HepG2 (cell line): ENCODE measurements around the gene PCTP. TPM values are rescaled to one million over a fixed set of nuclear protein-coding genes. Genes with fewer than 3 reads are reported as not detected.

Experiments
- ATAC-seq: fragments of 200-7000 bp; cut with Tn5 transposase; 3 replicates; pipeline ENCODE4 v1.9.1; 2020; ENCODE audit warnings: mild to moderate bottlenecking, moderate library complexity
- BruUV-seq: library from RNA; stranded (reverse); fragments of 400-500 nt; replicated peaks from 2 replicates; lab custom pipeline; 2021; lab: Mats Ljungman, UMichigan
- CTCF ChIA-PET: fragments of 300-600 bp; formaldehyde crosslinking; extraction: SDS; loops from one replicate; lab custom pipeline; 2021; ENCODE audit warnings: low total read pairs, inconsistent platforms, low intra/inter-chr PET ratio; lab: Yijun Ruan, JAX
- POLR2A ChIA-PET: fragments of 350-600 bp; sonication (Branson Sonifier 250); formaldehyde crosslinking; loops from one replicate; lab custom pipeline; 2020; ENCODE audit warnings: antibody characterized with exemption, inconsistent platforms; lab: Yijun Ruan, JAX
- DNase-seq: peaks from one replicate; pipeline ENCODE4 v3.0.0-alpha.2; 2015; ENCODE audit warnings: low spot score
- FAIRE-seq: peaks from 3 replicates; lab custom pipeline; 2011; peaks lifted over from hg19 to GRCh38; lab: Jason Lieb, UNC
- H2AFZ ChIP-seq: one replicate; pipeline ENCODE4 v1.6.1; 2011; ENCODE audit warnings: low read length, inconsistent platforms
- H3K27ac ChIP-seq: fragments of 300-600 bp; 3 replicates; pipeline ENCODE4 v1.8.0; 2011; ENCODE audit warnings: mixed run types, mild to moderate bottlenecking, mixed read lengths, low read length, inconsistent platforms; ENCODE audit not compliant: insufficient read depth; ENCODE audit errors: extremely low read length
- H3K27me3 ChIP-seq, 2 experiments: fragments of 200-600 bp in 1 of 2; 2 replicates in 1 of 2; 3 replicates in 1 of 2; pipeline versions ENCODE4 v1.6.0 to v1.8.0; 2011; ENCODE audit warnings: low read length in 2 of 2, mild to moderate bottlenecking in 2 of 2, moderate library complexity in 2 of 2, inconsistent platforms in 1 of 2; ENCODE audit not compliant: insufficient read depth in 2 of 2, control insufficient read depth in 1 of 2
- H3K36me3 ChIP-seq, 2 experiments: fragments of 200-600 bp in 1 of 2; replicated peaks in 1 of 2; 2 replicates in 1 of 2; 3 replicates in 1 of 2; pipeline versions ENCODE4 v1.5.1 to v1.8.0; 2011; ENCODE audit warnings: low read length in 2 of 2, inconsistent platforms in 1 of 2; ENCODE audit not compliant: insufficient read depth in 2 of 2, control insufficient read depth in 1 of 2
- H3K4me1 ChIP-seq: 2 replicates; pipeline ENCODE4 v1.5.1; 2012; ENCODE audit warnings: low read length, inconsistent platforms; ENCODE audit not compliant: insufficient read depth
- H3K4me2 ChIP-seq: 2 replicates; pipeline ENCODE4 v1.6.0; 2011; ENCODE audit warnings: low read depth, low read length, inconsistent platforms
- H3K4me3 ChIP-seq, 3 experiments: fragments of 200-600 bp in 1 of 3; sonication (generic), shearing (Covaris generic) in 1 of 3; replicated peaks in 1 of 3; 2 replicates each; pipeline ENCODE4 v1.5.1; 2011 to 2016; ENCODE audit warnings: low read length in 3 of 3, inconsistent platforms in 2 of 3, low read depth in 2 of 3, mild to moderate bottlenecking in 2 of 3, control low read depth in 1 of 3, mixed read lengths in 1 of 3; ENCODE audit not compliant: insufficient read depth in 1 of 3
- H3K79me2 ChIP-seq: one replicate; pipeline ENCODE4 v1.6.1; 2011; ENCODE audit warnings: low read length, inconsistent platforms; ENCODE audit not compliant: insufficient read depth
- H3K9ac ChIP-seq: 2 replicates; pipeline ENCODE4 v1.6.0; 2011; ENCODE audit warnings: mild to moderate bottlenecking, low read depth, low read length, inconsistent platforms; ENCODE audit not compliant: insufficient read depth
- H3K9me3 ChIP-seq: 2 replicates; pipeline ENCODE4 v1.5.1; 2012; ENCODE audit warnings: mild to moderate bottlenecking, low read length
- H4K20me1 ChIP-seq: 2 replicates; pipeline ENCODE4 v1.6.0; 2011; ENCODE audit warnings: inconsistent platforms, mild to moderate bottlenecking, low read length, moderate library complexity; ENCODE audit not compliant: insufficient read depth
- CCAR2 ChIP-seq: fragments of 200-400 bp; formaldehyde crosslinking; optimal IDR thresholded peaks from 2 replicates; pipeline ENCODE3; 2018; ENCODE audit warnings: low read depth, mild to moderate bottlenecking, low read length, moderate library complexity
- ESRRA ChIP-seq: sonication (generic); formaldehyde crosslinking; IDR thresholded peaks from 2 replicates; pipeline ENCODE4 v1.5.1; 2020; ENCODE audit warnings: mild to moderate bottlenecking, low read depth, missing genetic modification reagents
- GTF3A ChIP-seq: sonication (generic); formaldehyde crosslinking; conservative IDR thresholded peaks from 2 replicates; pipeline ENCODE4 v1.4.0; 2020; ENCODE audit warnings: mild to moderate bottlenecking, missing genetic modification reagents
- KLF16 ChIP-seq, 2 experiments: sonication (generic) in 1 of 2; formaldehyde crosslinking in 1 of 2; IDR thresholded peaks; 2 replicates each; pipeline versions ENCODE4 v1.6.1 to v1.8.0; 2016 to 2023; ENCODE audit warnings: missing genetic modification reagents in 2 of 2, missing compliant biosample characterization in 1 of 2
- MED8 ChIP-seq: sonication (generic); formaldehyde crosslinking; IDR thresholded peaks from 2 replicates; pipeline ENCODE4 v1.8.1; 2023; ENCODE audit warnings: mild to moderate bottlenecking, missing genetic modification reagents; ENCODE audit not compliant: insufficient replicate concordance
- MIER2 ChIP-seq: IDR thresholded peaks from 2 replicates; pipeline ENCODE4 v1.6.1; 2016; ENCODE audit warnings: missing biosample characterization, missing genetic modification reagents
- MYPOP ChIP-seq: sonication (generic); formaldehyde crosslinking; IDR thresholded peaks from 2 replicates; pipeline ENCODE4 v1.8.1; 2023; ENCODE audit warnings: mild to moderate bottlenecking, moderate library complexity, missing genetic modification reagents
- NBN ChIP-seq: fragments of 450-650 bp; conservative IDR thresholded peaks from 2 replicates; pipeline ENCODE4 v1.6.1; 2017
- NCOA5 ChIP-seq: sonication (generic); formaldehyde crosslinking; IDR thresholded peaks from 2 replicates; pipeline ENCODE4 v1.4.0; 2020; ENCODE audit warnings: missing genetic modification reagents
- POLR2G ChIP-seq: fragments of 200-400 bp; formaldehyde crosslinking; IDR thresholded peaks from 2 replicates; pipeline ENCODE4 v1.6.1; 2018; ENCODE audit warnings: mild to moderate bottlenecking, low read depth, low read length, moderate library complexity
- PPARG ChIP-seq: conservative IDR thresholded peaks from 2 replicates; pipeline ENCODE4 v1.6.1; 2016; ENCODE audit warnings: missing biosample characterization, missing genetic modification reagents
- SRSF4 ChIP-seq: fragments of 200-400 bp; formaldehyde crosslinking; IDR thresholded peaks from one replicate; pipeline ENCODE4 v1.6.1; 2018; ENCODE audit warnings: mild to moderate bottlenecking, low read depth, low read length, moderate library complexity; ENCODE audit not compliant: poor library complexity, severe bottlenecking
- TCF7 ChIP-seq: sonication (generic); IDR thresholded peaks from 2 replicates; pipeline ENCODE4 v1.6.1; 2016; ENCODE audit warnings: antibody characterized with exemption, low read depth
- THAP7 ChIP-seq: sonication (generic); formaldehyde crosslinking; IDR thresholded peaks from 2 replicates; pipeline ENCODE4 v1.8.1; 2023; ENCODE audit warnings: mild to moderate bottlenecking, missing genetic modification reagents
- ZIK1 ChIP-seq: sonication (generic); formaldehyde crosslinking; IDR thresholded peaks from 2 replicates; pipeline ENCODE4 v1.5.0; 2020; ENCODE audit warnings: mild to moderate bottlenecking, low read depth, missing genetic modification reagents, borderline replicate concordance
- ZNF235 ChIP-seq: sonication (generic); formaldehyde crosslinking; IDR thresholded peaks from 2 replicates; pipeline ENCODE4 v1.8.1; 2023; ENCODE audit warnings: mild to moderate bottlenecking, missing genetic modification reagents, borderline replicate concordance
- ZNF24 ChIP-seq: fragments of 450-650 bp; IDR thresholded peaks from 2 replicates; pipeline ENCODE4 v1.6.1; 2017; ENCODE audit warnings: antibody characterized with exemption, mild to moderate bottlenecking
- ZNF296 ChIP-seq: sonication (generic); formaldehyde crosslinking; conservative IDR thresholded peaks from 2 replicates; pipeline ENCODE4 v1.5.0; 2020; ENCODE audit warnings: mild to moderate bottlenecking, missing genetic modification reagents
- ZNF557 ChIP-seq: sonication (generic); formaldehyde crosslinking; IDR thresholded peaks from 2 replicates; pipeline ENCODE4 v1.4.0; 2020; ENCODE audit warnings: missing genetic modification reagents
- in situ Hi-C: cut with HindIII; loops from 2 replicates; pipeline ENCODE4 v1.10.0; 2017; ENCODE audit warnings: low pct_unique_long_range_greater_than_20kb; ENCODE audit not compliant: extremely low pct_ligation_motif_present
- intact Hi-C: fragments of 100-400 bp; cut with micrococcal nuclease; formaldehyde crosslinking; loops from one replicate; pipeline ENCODE4 v1.10.0; 2022; ENCODE audit not compliant: unreplicated experiment
- polyA plus RNA-seq, 8 experiments: library from polyadenylated mRNA; depleted of rRNA in 3 of 8; stranded (reverse) in 7 of 8; unstranded in 1 of 8; fragments of >200 nt; fragmentation: Illumina TruSeq in 4 of 8; extraction: Trizol in 4 of 8; gene quantifications; 2 replicates each; pipeline versions ENCODE4 v1.2.1 to v1.2.3, GENCODE V29; 2011 to 2016; ENCODE audit warnings: low read depth in 4 of 8, missing spikeins in 1 of 8, mixed read lengths in 1 of 8; ENCODE audit not compliant: insufficient read depth in 1 of 8
- total RNA-seq, 5 experiments: library from RNA; depleted of rRNA; stranded (reverse); fragments of >200 nt; fragmentation: Illumina TruSeq; extraction: Trizol; gene quantifications; 2 replicates each; pipeline ENCODE4 v1.2.3, GENCODE V29; 2016; ENCODE audit warnings: low read depth in 1 of 5
- TF ChIP-seq, protein P1 (sequence below): sonication (generic); formaldehyde crosslinking; IDR thresholded peaks from 2 replicates; pipeline ENCODE4 v1.4.0; 2020; ENCODE audit warnings: missing genetic modification reagents

The PCTP gene
- total and polyA plus RNA-seq, 2 of the 13 experiments (the other 11 are each of a cell fraction or from before 2014, with no cell fraction given): 37.1 to 50.7 TPM

GRCh38 chr17:55818451-55819375 lies 67.9 kb downstream of the PCTP start (continued):
- no peak for TF ChIP-seq ESRRA
- TF ChIP-seq, all 625 proteins: peak for 0

DNA sequence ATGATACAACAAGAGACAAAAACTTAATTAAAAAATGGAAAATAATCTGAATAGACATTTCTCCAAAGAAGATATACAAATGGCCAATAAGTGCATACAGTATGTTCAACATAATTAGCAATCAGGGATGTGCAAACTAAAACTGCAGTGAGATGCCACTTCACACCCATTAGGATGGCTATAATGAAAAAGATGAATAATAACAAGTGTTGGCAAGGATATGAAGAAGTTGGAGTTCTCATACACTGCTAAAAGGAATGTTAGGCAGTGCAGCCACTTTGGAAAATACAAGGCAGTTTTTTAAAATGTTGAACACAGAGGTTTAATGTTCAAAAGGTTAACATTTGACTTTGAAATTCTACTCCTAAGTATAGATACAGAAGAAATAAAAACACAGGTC lies 69.8 kb downstream of the PCTP start:
- BruUV-seq: no TSS peak
- Histone ChIP-seq H3K36me3 (no peaks in the 10 kb centered on the region), H3K4me1 (no peaks in the 10 kb centered on the region), H3K79me2 (no peaks in the 10 kb centered on the region), H3K9me3 (no peaks in the 10 kb centered on the region)
- POLR2A ChIA-PET: no interaction called here
- TF ChIP-seq THAP7: no peak
- no peak for TF ChIP-seq NCOA5 (CRISPR knock-in tag)
- no peak for TF ChIP-seq POLR2G
- no peak for TF ChIP-seq ZIK1 (CRISPR knock-in tag)
- no peak for TF ChIP-seq TCF7
- TF ChIP-seq ZNF24: no peak
- TF ChIP-seq NBN: no peak
- TF ChIP-seq, protein P1, sequence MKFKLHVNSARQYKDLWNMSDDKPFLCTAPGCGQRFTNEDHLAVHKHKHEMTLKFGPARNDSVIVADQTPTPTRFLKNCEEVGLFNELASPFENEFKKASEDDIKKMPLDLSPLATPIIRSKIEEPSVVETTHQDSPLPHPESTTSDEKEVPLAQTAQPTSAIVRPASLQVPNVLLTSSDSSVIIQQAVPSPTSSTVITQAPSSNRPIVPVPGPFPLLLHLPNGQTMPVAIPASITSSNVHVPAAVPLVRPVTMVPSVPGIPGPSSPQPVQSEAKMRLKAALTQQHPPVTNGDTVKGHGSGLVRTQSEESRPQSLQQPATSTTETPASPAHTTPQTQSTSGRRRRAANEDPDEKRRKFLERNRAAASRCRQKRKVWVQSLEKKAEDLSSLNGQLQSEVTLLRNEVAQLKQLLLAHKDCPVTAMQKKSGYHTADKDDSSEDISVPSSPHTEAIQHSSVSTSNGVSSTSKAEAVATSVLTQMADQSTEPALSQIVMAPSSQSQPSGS (CRISPR knock-in tag): no peak
- TF ChIP-seq GTF3A (CRISPR knock-in tag): no peak
- TF ChIP-seq PPARG (CRISPR knock-in tag): no peak
- no peak for TF ChIP-seq MED8 (CRISPR knock-in tag)
- TF ChIP-seq ZNF296: no peak
- no peak for TF ChIP-seq SRSF4
- TF ChIP-seq MIER2: no peak
- TF ChIP-seq ZNF557 (CRISPR knock-in tag): no peak
- no peak for TF ChIP-seq MYPOP (CRISPR knock-in tag)
- no peak for TF ChIP-seq ZNF235 (CRISPR knock-in tag)
- no peak for TF ChIP-seq KLF16 (CRISPR knock-in tag; IDR thresholded peaks at IDR 0.05)
- TF ChIP-seq CCAR2: no peak
- TF ChIP-seq, all 625 proteins: peak for 0
- intact Hi-C loops: no loop called here
- DNase-seq (no peak), ATAC-seq (no peak), FAIRE-seq (no peak)
- Histone ChIP-seq H3K27me3 (peaks cover 0 to under 1% of the 10 kb centered on the region in 2 experiments; a peak in 2 of 5 replicates), H3K9ac (no peak overlapping the region), H3K4me2 (no peak overlapping the region), H2AFZ (no peak overlapping the region), H3K27ac (no peak overlapping the region), H3K4me3 (no peak overlapping the region), H4K20me1 (no peaks in the 10 kb centered on the region)
- in situ Hi-C loops: no loop called here
- CTCF ChIA-PET: no interaction called here
